A549 (cell line): ENCODE measurements around the gene FAT1.

Experiments used
- CBX8 ChIP-seq: fragments of 200-600 bp; sonication (generic); IDR thresholded peaks from 2 replicates; pipeline ENCODE4 v1.6.1; 2016
- PHF8 ChIP-seq: fragments of 200-600 bp; sonication (generic); IDR thresholded peaks from 2 replicates; pipeline ENCODE4 v1.6.1; 2016; ENCODE audit warnings: low read depth, mild to moderate bottlenecking, antibody characterized with exemption, moderate library complexity, borderline replicate concordance
- TF ChIP-seq, protein P1 (sequence below): fragments of >200 bp; sonication (Bioruptor Twin); formaldehyde crosslinking; IDR thresholded peaks from 3 replicates; pipeline ENCODE4 v1.5.1; 2016

DNA sequence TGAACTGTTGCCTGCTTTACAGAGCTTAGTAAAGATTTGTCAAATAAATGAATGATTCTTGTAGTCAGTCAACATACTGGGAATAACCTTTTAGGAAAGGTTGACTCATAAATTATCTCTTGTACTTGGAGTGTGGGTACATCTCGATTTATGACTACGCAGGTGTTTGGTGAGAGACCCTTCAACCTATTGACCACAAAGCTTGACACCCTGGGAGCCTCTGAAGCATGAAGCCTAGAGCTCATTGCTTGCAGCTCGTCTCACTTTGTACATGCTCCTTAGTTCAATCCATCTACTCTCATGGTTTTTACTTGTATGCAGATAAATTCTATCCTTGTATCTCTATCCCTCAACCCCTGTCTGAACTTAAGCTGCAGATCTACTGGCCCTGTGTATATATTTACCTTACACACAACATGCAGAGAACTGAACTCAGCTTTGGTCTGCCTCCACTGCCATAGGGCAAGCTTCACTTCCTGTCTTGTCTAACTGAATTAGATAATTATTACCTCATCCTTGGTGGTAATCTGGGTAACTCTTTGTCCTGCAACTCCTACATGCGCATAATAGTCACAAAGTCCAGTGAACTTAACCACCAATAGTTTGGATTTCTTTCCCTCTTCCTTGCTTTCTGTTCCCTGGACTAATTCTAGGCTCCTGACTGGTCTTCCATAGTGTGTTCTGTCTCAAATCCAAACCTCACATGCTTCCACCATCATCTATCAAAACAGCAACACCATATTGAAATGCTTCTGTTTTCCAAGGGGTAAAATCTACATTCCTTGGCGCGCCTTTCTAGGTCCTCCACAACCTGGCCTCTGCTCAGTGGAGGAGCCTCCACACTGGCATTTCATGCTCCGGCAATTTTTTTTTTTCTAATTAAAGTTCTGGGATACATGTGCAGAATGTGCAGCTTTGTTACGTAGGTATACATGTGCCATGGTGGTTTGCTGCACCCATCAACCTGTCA, 32.2 kb upstream of the FAT1 start:
- TF ChIP-seq PHF8, result no peak
- TF ChIP-seq, protein P1, sequence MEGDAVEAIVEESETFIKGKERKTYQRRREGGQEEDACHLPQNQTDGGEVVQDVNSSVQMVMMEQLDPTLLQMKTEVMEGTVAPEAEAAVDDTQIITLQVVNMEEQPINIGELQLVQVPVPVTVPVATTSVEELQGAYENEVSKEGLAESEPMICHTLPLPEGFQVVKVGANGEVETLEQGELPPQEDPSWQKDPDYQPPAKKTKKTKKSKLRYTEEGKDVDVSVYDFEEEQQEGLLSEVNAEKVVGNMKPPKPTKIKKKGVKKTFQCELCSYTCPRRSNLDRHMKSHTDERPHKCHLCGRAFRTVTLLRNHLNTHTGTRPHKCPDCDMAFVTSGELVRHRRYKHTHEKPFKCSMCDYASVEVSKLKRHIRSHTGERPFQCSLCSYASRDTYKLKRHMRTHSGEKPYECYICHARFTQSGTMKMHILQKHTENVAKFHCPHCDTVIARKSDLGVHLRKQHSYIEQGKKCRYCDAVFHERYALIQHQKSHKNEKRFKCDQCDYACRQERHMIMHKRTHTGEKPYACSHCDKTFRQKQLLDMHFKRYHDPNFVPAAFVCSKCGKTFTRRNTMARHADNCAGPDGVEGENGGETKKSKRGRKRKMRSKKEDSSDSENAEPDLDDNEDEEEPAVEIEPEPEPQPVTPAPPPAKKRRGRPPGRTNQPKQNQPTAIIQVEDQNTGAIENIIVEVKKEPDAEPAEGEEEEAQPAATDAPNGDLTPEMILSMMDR, result no peak
- no peak for TF ChIP-seq CBX8
